Erythroblast (primary cell): ENCODE data around the gene CLDN18.

ENCODE experiments used
- GATA1 ChIP-seq: IDR thresholded peaks from 2 replicates; pipeline ENCODE4 v1.6.1; 2011; ENCODE audit warnings: low read depth, mild to moderate bottlenecking, control low read depth, low read length, moderate library complexity
- POLR2A ChIP-seq: IDR thresholded peaks from 2 replicates; pipeline ENCODE4 v1.6.1; 2011; ENCODE audit warnings: mild to moderate bottlenecking, low read length

GRCh38 chr3:137963463-137963862, 46.5 kb upstream of the CLDN18 start:
- TF ChIP-seq POLR2A (no peak), GATA1 (no peak)
